ENCODE results near the gene HIRA. TPM values are rescaled to one million over a fixed set of nuclear protein-coding genes. Genes with fewer than 3 reads are reported as not detected.

Gene HIRA
- total and polyA plus RNA-seq, 9 of the 15 experiments (the other 6 are each of a cell fraction or from before 2014, with no cell fraction given): 0.96 to 132 (median 58.4) TPM

GRCh38 chr22:19432133-19432851 is 759 bp upstream of the HIRA start, which contains the start of gene MRPL40 (continued):
- no peak for TF ChIP-seq SMAD2 (IDR thresholded peaks at IDR 0.05; ENCODE audit: low read depth, low read length)
- peak; percentile 94; the same call in 1 of the 2 replicates for TF ChIP-seq PTBP1 (IDR thresholded peaks at IDR 0.05; ENCODE audit: low read depth, low read length)
- TF ChIP-seq ZNF592 (IDR thresholded peaks at IDR 0.05): no peak
- TF ChIP-seq MLX (CRISPR knock-in tag; conservative IDR thresholded peaks at IDR 0.05): peak; percentile 92 to 95
- TF ChIP-seq HMGXB4 (CRISPR knock-in tag; IDR thresholded peaks at IDR 0.05): peak; percentile 100
- TF ChIP-seq ATF7 (IDR thresholded peaks at IDR 0.05): no peak
- TF ChIP-seq KAT7 (CRISPR knock-in tag; IDR thresholded peaks at IDR 0.05; ENCODE audit: borderline replicate concordance): no peak
- peak; percentile 76 for TF ChIP-seq TSHZ1 (CRISPR knock-in tag; IDR thresholded peaks at IDR 0.05)
- peak; percentile 96 for TF ChIP-seq KLF6 (CRISPR knock-in tag; IDR thresholded peaks at IDR 0.05; ENCODE audit: borderline replicate concordance)
- peak; percentile 77 for TF ChIP-seq GTF2A2 (tag; IDR thresholded peaks at IDR 0.05)
- TF ChIP-seq ELF2 (CRISPR knock-in tag; IDR thresholded peaks at IDR 0.05): peak; percentile 97
- no peak for TF ChIP-seq MTA2 (IDR thresholded peaks at IDR 0.05; ENCODE audit: low read depth)
- TF ChIP-seq ZNF274 (IDR thresholded peaks at IDR 0.05; ENCODE audit: borderline replicate concordance, low read depth, low read length): peak; percentile 68; the same call in 1 of the 2 replicates
- no peak for TF ChIP-seq ASH1L (IDR thresholded peaks at IDR 0.05; ENCODE audit: borderline replicate concordance, low read depth, partially characterized antibody)
- TF ChIP-seq ZNF707 (CRISPR knock-in tag; conservative IDR thresholded peaks at IDR 0.05): peak; percentile 79; the same call in 1 of the 2 replicates
- peak; percentile 98 for TF ChIP-seq HIVEP1 (CRISPR knock-in tag; IDR thresholded peaks at IDR 0.05)
- TF ChIP-seq BDP1 (IDR thresholded peaks at IDR 0.05; ENCODE audit: insufficient read depth, insufficient read length): no peak
